Mesenchymal stem cell (in vitro differentiated cells and primary cell): ENCODE results near the gene DPPA3.
"Not testable (repeated sequence)": the region's sequence is repeated elsewhere in the genome, so short reads cannot be mapped to it uniquely, and the experiment has no call there.

ENCODE experiments used
- DNase-seq: peaks from one replicate; pipeline ENCODE4 v3.0.0-alpha.2; 2013
- H2AFZ ChIP-seq: one replicate; pipeline ENCODE4 v1.6.1; 2013; ENCODE audit warnings: low read depth, mild to moderate bottlenecking, control low read depth, inconsistent platforms, low read length, moderate library complexity
- H2AK5ac ChIP-seq: 2 replicates; pipeline ENCODE4 v1.6.1; 2013; ENCODE audit warnings: low read length, moderate library complexity, mild to moderate bottlenecking, inconsistent platforms; ENCODE audit not compliant: severe bottlenecking
- H2BK120ac ChIP-seq: one replicate; pipeline ENCODE4 v1.6.1; 2013; ENCODE audit warnings: low read depth, mild to moderate bottlenecking, inconsistent platforms, low read length, moderate library complexity
- H2BK12ac ChIP-seq, 2 experiments: one replicate each; pipeline ENCODE4 v1.6.1; 2013; ENCODE audit warnings: inconsistent platforms in 2 of 2, low read length in 2 of 2, mild to moderate bottlenecking in 2 of 2, moderate library complexity in 2 of 2, control low read depth in 1 of 2
- H2BK15ac ChIP-seq: one replicate; pipeline ENCODE4 v1.6.1; 2013; ENCODE audit warnings: mild to moderate bottlenecking, low read depth, inconsistent platforms; ENCODE audit not compliant: poor library complexity, severe bottlenecking
- H2BK5ac ChIP-seq: 2 replicates; pipeline ENCODE4 v1.6.1; 2013; ENCODE audit warnings: low read depth, mild to moderate bottlenecking, low read length, control low read depth, inconsistent platforms; ENCODE audit not compliant: poor library complexity, severe bottlenecking
- H3K14ac ChIP-seq, 2 experiments: one replicate each; pipeline ENCODE4 v1.6.1; 2013; ENCODE audit warnings: inconsistent platforms in 2 of 2, low read length in 2 of 2, control low read depth in 1 of 2, mild to moderate bottlenecking in 1 of 2, moderate library complexity in 1 of 2
- H3K18ac ChIP-seq, 2 experiments: one replicate each; pipeline ENCODE4 v1.6.1; 2013; ENCODE audit warnings: inconsistent platforms in 2 of 2, low read length in 2 of 2, control low read depth in 1 of 2, low read depth in 1 of 2, mild to moderate bottlenecking in 1 of 2
- H3K23ac ChIP-seq, 2 experiments: one replicate each; pipeline ENCODE4 v1.6.1; 2013; ENCODE audit warnings: inconsistent platforms in 2 of 2, low read length in 2 of 2, mild to moderate bottlenecking in 2 of 2, moderate library complexity in 2 of 2, control low read depth in 1 of 2
- H3K27ac ChIP-seq: 2 replicates; pipeline ENCODE4 v1.5.1; 2013; ENCODE audit warnings: mild to moderate bottlenecking, moderate library complexity, low read length, control low read depth, inconsistent platforms; ENCODE audit not compliant: poor library complexity, severe bottlenecking
- H3K27me3 ChIP-seq, 2 experiments: 2 replicates each; pipeline versions ENCODE4 v1.6.1 to v1.7.0; 2013; ENCODE audit warnings: low read length in 2 of 2, mild to moderate bottlenecking in 2 of 2, moderate library complexity in 2 of 2, control low read depth in 1 of 2, inconsistent platforms in 1 of 2; ENCODE audit not compliant: control insufficient read depth in 1 of 2, insufficient read depth in 1 of 2
- H3K36me3 ChIP-seq, 2 experiments: 2 replicates each; pipeline versions ENCODE4 v1.6.1 to v1.7.0; 2013; ENCODE audit warnings: low read length in 2 of 2, control low read depth in 1 of 2, inconsistent platforms in 1 of 2, low read depth in 1 of 2, mild to moderate bottlenecking in 1 of 2; ENCODE audit not compliant: insufficient read depth in 2 of 2, control insufficient read depth in 1 of 2
- H3K4ac ChIP-seq, 2 experiments: one replicate each; pipeline ENCODE4 v1.6.1; 2013; ENCODE audit warnings: inconsistent platforms in 2 of 2, low read length in 2 of 2, mild to moderate bottlenecking in 2 of 2, moderate library complexity in 2 of 2, control low read depth in 1 of 2, low read depth in 1 of 2
- H3K4me1 ChIP-seq: 2 replicates; pipeline ENCODE4 v1.6.1; 2013; ENCODE audit warnings: low read depth, low read length, control low read depth; ENCODE audit not compliant: control insufficient read depth, insufficient read depth
- H3K4me2 ChIP-seq: 2 replicates; pipeline ENCODE4 v1.6.1; 2013; ENCODE audit warnings: low read length, mild to moderate bottlenecking, inconsistent platforms; ENCODE audit not compliant: poor library complexity, severe bottlenecking
- H3K4me3 ChIP-seq, 2 experiments: 2 replicates each; pipeline versions ENCODE4 v1.5.1 to v1.7.0; 2013; ENCODE audit warnings: low read length in 2 of 2, mild to moderate bottlenecking in 2 of 2, control low read depth in 1 of 2, low read depth in 1 of 2; ENCODE audit not compliant: insufficient read depth in 1 of 2
- H3K79me1 ChIP-seq: replicated peaks from 2 replicates; pipeline ENCODE4 v1.6.1; 2013; ENCODE audit warnings: mild to moderate bottlenecking, control low read depth, low read length, inconsistent platforms; ENCODE audit not compliant: poor library complexity, severe bottlenecking
- H3K9ac ChIP-seq: 2 replicates; pipeline ENCODE4 v1.7.0; 2013; ENCODE audit warnings: mild to moderate bottlenecking, low read length, moderate library complexity
- H3K9me3 ChIP-seq: 2 replicates; pipeline ENCODE4 v1.7.0; 2013; ENCODE audit warnings: mild to moderate bottlenecking, low read length; ENCODE audit not compliant: control insufficient read depth
- H4K8ac ChIP-seq: one replicate; pipeline ENCODE4 v1.6.1; 2013; ENCODE audit warnings: inconsistent platforms, mild to moderate bottlenecking, low read length, moderate library complexity
- H4K91ac ChIP-seq: one replicate; pipeline ENCODE4 v1.6.1; 2013; ENCODE audit warnings: mild to moderate bottlenecking, low read length, inconsistent platforms
- WGBS: methylation state at CpG from one replicate; pipeline ENCODE4 v1.1.7; 2013; ENCODE audit warnings: mixed read lengths; 5-methylcytosine and 5-hydroxymethylcytosine counted together

DPPA3 gene

GRCh38 chr12:7729746-7730145 lies 18.5 kb downstream of the DPPA3 start:
- Histone ChIP-seq H3K14ac (no peak overlapping the region), H3K9ac (no peak overlapping the region), H3K36me3 (no peaks in the 10 kb centered on the region), H3K4me2 (no peak overlapping the region), H3K23ac (no peak overlapping the region), H2BK5ac (no peak overlapping the region), H4K8ac (no peak overlapping the region), H3K9me3 (peaks cover 5% of the 10 kb centered on the region), H3K27me3 (peaks cover 0 to 2% of the 10 kb centered on the region in 2 experiments), H2AK5ac (no peak overlapping the region), H2BK120ac (no peak overlapping the region), H2AFZ (no peak overlapping the region), H2BK15ac (no peak overlapping the region), H3K4me1 (no peaks in the 10 kb centered on the region), H3K27ac (no peak overlapping the region), H4K91ac (no peak overlapping the region), H3K79me1 (no peaks in the 10 kb centered on the region), H3K4me3 (no peak overlapping the region), H2BK12ac (no peak overlapping the region), H3K4ac (no peak overlapping the region), H3K18ac (no peak overlapping the region)
- WGBS, result 64% methylated on average over 4 of the region's 4 CpGs
- no peak for DNase-seq

DNA sequence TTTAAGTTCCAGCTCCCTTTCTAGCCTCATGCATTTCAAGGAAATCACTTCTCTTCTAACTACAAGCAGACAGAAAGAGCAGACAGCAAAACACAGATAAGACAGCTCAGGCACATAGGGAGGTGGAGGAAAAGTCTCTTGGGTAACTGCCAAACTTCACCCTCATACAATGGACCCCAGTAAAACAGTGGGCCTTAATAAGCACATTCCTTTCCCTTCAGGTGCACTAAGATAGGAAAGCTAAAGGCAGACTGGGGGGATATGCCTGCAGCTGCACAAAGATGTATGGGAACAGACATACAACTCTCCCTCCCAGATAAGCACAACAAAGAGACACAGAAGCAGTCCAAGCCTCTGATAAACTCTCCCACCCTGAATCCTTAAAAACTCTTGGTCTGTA lies 19.8 kb downstream of the DPPA3 start:
- H3K14ac ChIP-seq, H3K27me3 ChIP-seq, H2BK12ac ChIP-seq, H4K8ac ChIP-seq, H2AK5ac ChIP-seq, H3K36me3 ChIP-seq, H3K9ac ChIP-seq, H3K18ac ChIP-seq, H4K91ac ChIP-seq, H3K4me2 ChIP-seq, H3K9me3 ChIP-seq, H3K27ac ChIP-seq, H2BK15ac ChIP-seq, H3K4me1 ChIP-seq, H2AFZ ChIP-seq, H3K4me3 ChIP-seq, H3K23ac ChIP-seq, H3K79me1 ChIP-seq, H2BK5ac ChIP-seq, DNase-seq, H2BK120ac ChIP-seq, H3K4ac ChIP-seq: not testable (repeated sequence)

- Histone ChIP-seq H3K14ac (no peak overlapping the region), H3K79me1 (no peaks in the 10 kb centered on the region), H3K4me2 (no peak overlapping the region), H3K4me1 (no peaks in the 10 kb centered on the region), H3K23ac (no peak overlapping the region), H3K4ac (no peak overlapping the region), H3K4me3 (no peak overlapping the region), H2BK5ac (no peak overlapping the region), H2BK15ac (no peak overlapping the region), H3K18ac (no peak overlapping the region), H3K9me3 (peaks cover 5% of the 10 kb centered on the region), H4K8ac (no peak overlapping the region), H2BK12ac (no peak overlapping the region), H2BK120ac (no peak overlapping the region), H2AK5ac (no peak overlapping the region), H3K36me3 (no peaks in the 10 kb centered on the region), H4K91ac (no peak overlapping the region), H3K9ac (no peak overlapping the region), H2AFZ (no peak overlapping the region), H3K27me3 (peaks cover 0 to 2% of the 10 kb centered on the region in 2 experiments), H3K27ac (no peak overlapping the region)
- WGBS, result 31% methylated on average over 5 of the region's 5 CpGs
- no peak for DNase-seq
These were observed 20.3 kb downstream of the DPPA3 start for GRCh38 chr12:7731486-7731885.

DNA sequence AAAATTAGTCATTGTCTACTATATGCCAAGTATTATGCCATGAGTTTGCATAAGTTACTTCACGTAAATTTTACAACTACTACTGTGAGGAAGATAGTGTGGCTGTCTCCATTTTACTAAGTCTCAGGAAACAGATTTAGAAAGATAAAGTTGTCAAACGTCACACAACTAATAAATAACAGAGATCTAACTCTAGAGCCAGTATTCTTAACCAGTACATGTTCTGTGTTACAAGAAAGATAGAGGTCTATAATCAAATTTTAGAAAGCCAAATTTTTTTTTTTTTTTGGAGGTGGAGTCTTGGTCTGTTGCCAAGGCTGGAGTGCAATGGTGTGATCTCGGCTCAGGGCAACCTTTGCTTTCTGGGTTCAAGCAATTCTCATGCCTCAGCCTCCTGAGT lies 21.8 kb downstream of the DPPA3 start:
- no peaks in the 10 kb centered on the region for H3K36me3 ChIP-seq
- H2BK5ac ChIP-seq, result no peak overlapping the region
- H2BK12ac ChIP-seq, result no peak overlapping the region
- 86% methylated on average over 1 of the region's 3 CpGs for WGBS
- H3K14ac ChIP-seq, result no peak overlapping the region
- H3K79me1 ChIP-seq, result no peaks in the 10 kb centered on the region
- no peak overlapping the region for H3K4me3 ChIP-seq
- H3K4me1 ChIP-seq, result no peaks in the 10 kb centered on the region
- H3K9me3 ChIP-seq, result peaks cover 1% of the 10 kb centered on the region
- no peak overlapping the region for H3K27ac ChIP-seq
- DNase-seq, result no peak
- no peak overlapping the region for H2AFZ ChIP-seq
- H3K23ac ChIP-seq, result no peak overlapping the region
- H3K4ac ChIP-seq, result no peak overlapping the region
- no peak overlapping the region for H3K18ac ChIP-seq
- H3K4me2 ChIP-seq, result no peak overlapping the region
- no peak overlapping the region for H3K9ac ChIP-seq
- H2BK15ac ChIP-seq, result no peak overlapping the region
- no peak overlapping the region for H4K91ac ChIP-seq
- H2AK5ac ChIP-seq, result no peak overlapping the region
- H4K8ac ChIP-seq, result no peak overlapping the region
- no peak overlapping the region for H2BK120ac ChIP-seq
- peaks cover 0 to 2% of the 10 kb centered on the region in 2 experiments for H3K27me3 ChIP-seq
